ENCODE data around the gene EIF4G3. TPM values are rescaled to one million over a fixed set of nuclear protein-coding genes. Genes with fewer than 3 reads are reported as not detected.

Gene EIF4G3
- total RNA-seq, 2 donors from 2014 or later: 20.8 to 48.8 TPM

- no peaks in the 10 kb centered on the region for H3K27me3 ChIP-seq
- H3K9me3 ChIP-seq: no peaks in the 10 kb centered on the region
- peaks cover 15% of the 10 kb centered on the region for H3K4me1 ChIP-seq
- H3K36me3 ChIP-seq (replicated peaks in 1 of 2; ENCODE audit: insufficient read depth in 1 of 2, low read depth in 2 of 2): no peaks in the 10 kb centered on the region
- no peak for ATAC-seq
- intact Hi-C loops (cut with DNase I): no loop called here
- H3K27ac ChIP-seq: no peak overlapping the region
- DNase-seq: no peak
- 81 to 100% methylated on average over 2 of the region's 2 CpGs for WGBS, 2 donors
- no peak for TF ChIP-seq CTCF (IDR thresholded peaks at IDR 0.05)
- no peak overlapping the region for H3K4me3 ChIP-seq
Observed at GRCh38 chr1:21168444-21168843, 8.3 kb downstream of the EIF4G3 start.

GRCh38 chr1:21165646-21166045 is 11.1 kb downstream of the EIF4G3 start:
- H3K27me3 ChIP-seq: no peaks in the 10 kb centered on the region
- no peak for ATAC-seq
- intact Hi-C loops (cut with DNase I): no loop called here
- H3K9me3 ChIP-seq: no peaks in the 10 kb centered on the region
- no peak overlapping the region for H3K4me3 ChIP-seq
- DNase-seq: no peak
- TF ChIP-seq CTCF (IDR thresholded peaks at IDR 0.05): no peak
- no peak for TF ChIP-seq POLR2A (IDR thresholded peaks at IDR 0.05)
- H3K4me1 ChIP-seq: peaks cover 13% of the 10 kb centered on the region
- WGBS, 2 donors: 79 to 93% methylated on average over 1 of the region's 1 CpG
- no peaks in the 10 kb centered on the region for H3K36me3 ChIP-seq (replicated peaks in 1 of 2; ENCODE audit: insufficient read depth in 1 of 2, low read depth in 2 of 2)
- H3K27ac ChIP-seq: no peak overlapping the region

- intact Hi-C loops (cut with DNase I): no loop called here
- DNase-seq: no peak
Observed at GRCh38 chr1:21165076-21165475, 11.6 kb downstream of the EIF4G3 start.

GRCh38 chr1:21164266-21164665 is 12.4 kb downstream of the EIF4G3 start:
- H3K9me3 ChIP-seq: no peaks in the 10 kb centered on the region
- TF ChIP-seq POLR2A (IDR thresholded peaks at IDR 0.05): no peak
- TF ChIP-seq CTCF (IDR thresholded peaks at IDR 0.05): no peak
- no peak overlapping the region for H3K27ac ChIP-seq
- no peaks in the 10 kb centered on the region for H3K36me3 ChIP-seq (replicated peaks in 1 of 2; ENCODE audit: insufficient read depth in 1 of 2, low read depth in 2 of 2)
- H3K4me3 ChIP-seq: no peak overlapping the region
- H3K4me1 ChIP-seq: peaks cover 12% of the 10 kb centered on the region
- ATAC-seq (no peak), DNase-seq (no peak)
- WGBS, 2 donors: 85 to 86% methylated on average over 8 of the region's 8 CpGs
- intact Hi-C loops (cut with DNase I): no loop called here
- no peaks in the 10 kb centered on the region for H3K27me3 ChIP-seq

More at GRCh38 chr1:21165076-21165475, 11.6 kb downstream of the EIF4G3 start:
- Histone ChIP-seq H3K27me3 (no peaks in the 10 kb centered on the region), H3K4me1 (peaks cover 12% of the 10 kb centered on the region), H3K36me3 (replicated peaks in 1 of 2; ENCODE audit: insufficient read depth in 1 of 2, low read depth in 2 of 2) (no peaks in the 10 kb centered on the region), H3K9me3 (no peaks in the 10 kb centered on the region), H3K27ac (no peak overlapping the region), H3K4me3 (no peak overlapping the region)
- no peak for ATAC-seq
- TF ChIP-seq CTCF (IDR thresholded peaks at IDR 0.05) (no peak), POLR2A (IDR thresholded peaks at IDR 0.05) (no peak)
- 84 to 94% methylated on average over 2 of the region's 2 CpGs for WGBS, 2 donors

- intact Hi-C loops (cut with DNase I): no loop called here
Observed at GRCh38 chr1:21162740-21163464, 13.8 kb downstream of the EIF4G3 start.

More at GRCh38 chr1:21162740-21163464, 13.8 kb downstream of the EIF4G3 start:
- Histone ChIP-seq H3K4me1 (peaks cover 16% of the 10 kb centered on the region), H3K27ac (peak overlapping the region in 1 of 4 donors; percentile 29), H3K4me3 (no peak overlapping the region), H3K36me3 (replicated peaks in 1 of 2; ENCODE audit: insufficient read depth in 1 of 2, low read depth in 2 of 2) (no peaks in the 10 kb centered on the region), H3K27me3 (no peaks in the 10 kb centered on the region), H3K9me3 (no peaks in the 10 kb centered on the region)
- TF ChIP-seq POLR2A (IDR thresholded peaks at IDR 0.05) (no peak), CTCF (IDR thresholded peaks at IDR 0.05) (no peak)
- DNase-seq (no peak), ATAC-seq (no peak)
